ENCODE data around the gene KIRREL3.

Gene KIRREL3

DNA sequence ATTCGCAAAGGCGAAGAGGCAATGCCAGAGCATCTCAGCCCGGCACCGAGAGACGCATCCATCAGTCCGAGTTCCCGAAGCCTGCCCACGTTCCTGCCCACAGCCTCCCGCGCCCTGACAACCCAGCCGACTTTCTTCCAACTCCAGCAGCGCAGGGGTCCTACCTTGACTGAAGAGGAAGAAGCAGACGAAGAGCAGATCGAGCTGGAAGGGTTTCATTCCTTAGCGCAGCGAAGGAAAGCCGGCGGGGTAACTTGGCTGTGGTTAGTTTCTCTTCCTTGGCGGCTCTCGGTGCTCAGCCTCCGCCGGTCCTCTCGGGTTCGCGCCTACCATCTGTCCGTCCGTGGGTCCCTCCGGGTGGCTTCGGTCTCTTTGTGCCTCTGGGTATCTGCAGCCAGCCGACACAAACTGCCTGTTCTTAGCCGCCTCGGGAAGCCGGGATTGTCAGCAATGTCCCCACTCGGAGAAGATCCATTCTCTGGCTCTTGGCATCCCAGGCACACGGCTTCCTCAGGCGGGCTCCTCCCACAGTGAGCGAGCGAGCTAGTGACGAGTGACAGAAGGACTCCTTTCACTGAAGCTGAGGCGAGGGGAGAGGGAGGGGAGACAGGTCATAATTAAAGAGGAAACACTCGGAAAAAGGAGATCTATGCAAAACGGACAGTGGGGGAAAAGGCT is at the start of gene KIRREL3:
KIRREL3 (minus strand) TSS at position 480 of the 678 bp plus-strand sequence.
- no peak for DNase-seq

DNA sequence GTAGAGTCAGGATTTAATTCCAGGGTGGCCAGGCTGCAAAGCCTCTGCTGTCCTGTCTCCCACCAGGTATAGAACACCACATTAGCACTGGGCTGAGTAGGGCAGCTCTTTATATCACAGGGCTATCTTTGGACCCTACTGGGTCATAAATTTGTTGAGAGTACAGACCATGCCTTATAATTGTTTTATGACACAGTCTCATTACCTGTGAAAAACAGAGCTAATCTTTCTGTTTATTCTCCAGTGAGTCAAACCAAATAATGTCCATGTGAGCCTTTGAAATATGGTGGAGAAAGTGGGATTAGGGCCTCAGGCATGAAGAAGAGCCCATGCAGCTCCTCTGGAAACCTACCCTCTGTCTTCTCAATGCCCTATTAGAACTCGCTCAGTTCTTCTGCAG is 49.6 kb upstream of the KIRREL3 start:
- DNase-seq: no peak

GRCh38 chr11:127049486-127049885 is 48.9 kb upstream of the KIRREL3 start:
- no peak for DNase-seq

- no peak for DNase-seq
Observed at GRCh38 chr11:127044535-127044934, 44.0 kb upstream of the KIRREL3 start.

GRCh38 chr11:127042445-127042844 is 41.9 kb upstream of the KIRREL3 start:
- DNase-seq: no peak

GRCh38 chr11:127039591-127039990 is 39.0 kb upstream of the KIRREL3 start:
- no peak for DNase-seq

DNA sequence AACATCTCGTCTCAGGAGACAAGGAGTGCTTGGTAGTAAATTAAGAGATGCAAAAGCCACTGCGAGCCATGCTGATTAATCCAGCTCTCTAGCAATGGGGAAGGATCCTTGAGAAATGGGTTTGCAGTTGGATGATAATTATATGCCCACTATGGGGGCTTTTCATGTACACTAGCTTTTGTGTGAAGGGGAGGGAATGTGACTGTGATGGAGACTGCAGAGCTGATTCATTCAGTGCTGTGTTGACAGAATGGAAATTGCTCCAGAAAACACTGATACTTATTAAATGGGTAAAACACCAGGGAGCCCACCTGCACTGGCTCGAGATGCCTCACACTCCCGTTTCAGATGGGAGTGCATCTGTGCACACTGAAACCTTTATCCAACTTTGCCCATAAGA is 37.0 kb upstream of the KIRREL3 start:
- no peak for DNase-seq

DNA sequence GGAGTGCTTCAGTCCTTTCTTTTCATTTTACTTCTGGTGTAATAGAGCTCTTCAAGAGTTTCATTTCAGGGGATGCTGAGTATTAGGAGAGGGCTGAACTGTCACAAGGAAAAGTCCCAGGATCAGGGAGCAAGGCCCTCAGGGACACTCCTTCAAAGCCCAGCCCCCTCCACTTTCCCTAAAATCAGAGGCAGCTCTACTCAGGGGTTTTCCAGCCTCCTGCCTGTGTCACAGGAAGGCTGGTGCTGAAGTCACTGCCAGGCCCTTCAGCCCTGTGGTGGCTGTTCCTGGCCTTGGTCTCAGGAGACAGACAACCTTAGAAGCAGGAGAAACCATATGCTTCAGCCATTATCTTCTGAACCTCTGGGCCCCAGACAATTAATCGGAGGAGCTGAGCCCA is 36.4 kb upstream of the KIRREL3 start:
- no peak for DNase-seq

DNA sequence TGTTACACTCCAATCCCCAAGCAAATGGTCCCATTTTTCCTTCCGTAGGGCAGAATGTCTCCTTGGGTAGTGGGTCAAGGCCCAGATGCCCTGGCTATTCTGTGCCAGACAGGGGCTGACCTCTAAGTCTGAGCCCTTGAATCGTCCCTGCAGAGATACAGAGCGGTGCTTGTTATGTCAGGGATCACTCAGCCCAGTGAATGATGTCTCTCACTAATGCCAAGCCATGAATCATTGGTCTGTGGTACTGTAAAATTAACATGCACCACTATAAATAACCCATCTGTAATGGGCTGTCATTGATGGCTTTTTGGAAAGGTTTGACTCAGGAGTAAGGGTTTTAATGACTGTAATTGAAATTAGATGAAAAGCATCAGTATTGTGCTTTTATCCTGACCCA is 35.3 kb upstream of the KIRREL3 start:
- DNase-seq: no peak

DNA sequence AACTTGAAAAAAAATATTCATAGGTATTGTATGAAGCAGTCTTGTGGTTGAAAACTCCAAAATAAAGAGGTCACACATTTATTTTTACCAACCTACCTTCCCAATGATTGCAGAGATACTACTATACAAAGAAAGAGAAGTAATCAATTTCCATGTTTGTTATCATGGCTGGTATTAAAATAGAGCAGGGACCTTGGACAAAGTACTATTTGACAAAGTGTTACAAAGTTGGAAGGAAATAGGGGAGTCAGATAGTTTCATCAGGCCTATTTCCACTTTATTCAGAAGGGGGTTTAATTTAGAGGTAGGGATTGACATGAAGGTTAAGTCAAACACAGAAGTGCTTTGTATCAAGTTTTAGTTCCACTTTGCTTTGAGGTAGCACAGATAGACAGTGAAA is 34.4 kb upstream of the KIRREL3 start:
- no peak for DNase-seq

GRCh38 chr11:127028648-127029047 is 28.1 kb upstream of the KIRREL3 start:
- DNase-seq: no peak

GRCh38 chr11:127027789-127028188 is 27.2 kb upstream of the KIRREL3 start:
- DNase-seq: no peak

- DNase-seq: no peak
Observed at GRCh38 chr11:127027000-127027399, 26.4 kb upstream of the KIRREL3 start.

DNA sequence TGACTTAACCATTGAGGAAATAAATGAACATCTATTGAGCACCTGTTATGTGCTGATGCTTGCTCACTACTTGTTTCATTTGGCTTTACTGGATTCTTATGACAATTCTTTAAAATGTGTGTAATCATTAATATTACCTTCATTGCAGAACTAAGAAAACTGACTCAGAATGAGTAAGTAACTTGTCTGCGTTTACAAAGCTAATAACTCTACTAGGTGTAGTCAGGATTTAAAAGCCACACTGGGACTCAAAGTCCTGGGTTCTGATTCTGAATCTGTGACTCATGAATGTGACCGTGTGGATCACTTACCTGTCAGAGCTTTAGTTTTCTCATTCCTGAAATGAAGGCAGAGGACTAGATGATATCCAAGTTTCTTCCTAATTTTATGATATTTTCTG is 23.4 kb upstream of the KIRREL3 start:
- DNase-seq: no peak

GRCh38 chr11:127018683-127019279 is 18.2 kb upstream of the KIRREL3 start:
- DNase-seq: no peak

- no peak for DNase-seq
Observed at GRCh38 chr11:127017482-127017881, 16.9 kb upstream of the KIRREL3 start.

DNA sequence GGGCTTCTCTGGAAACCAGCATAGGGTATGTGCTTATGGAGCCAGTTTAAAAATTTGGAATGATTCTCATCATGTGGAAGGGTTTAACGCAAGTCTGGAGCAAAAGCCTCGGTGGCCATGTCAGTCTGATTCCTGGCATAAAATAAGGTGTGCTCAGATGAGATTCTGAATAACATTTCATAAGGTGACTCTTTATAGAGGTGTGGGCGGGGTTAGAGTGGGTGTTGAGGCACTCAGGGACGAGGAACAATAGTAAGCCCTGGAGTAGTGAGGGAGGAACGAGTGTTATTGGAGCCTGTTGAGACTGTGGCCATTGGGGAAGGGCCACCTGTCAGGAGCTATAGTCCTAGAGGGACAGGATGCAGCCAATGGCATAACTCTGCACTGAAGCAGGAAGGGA is 13.0 kb upstream of the KIRREL3 start:
- no peak for DNase-seq

DNA sequence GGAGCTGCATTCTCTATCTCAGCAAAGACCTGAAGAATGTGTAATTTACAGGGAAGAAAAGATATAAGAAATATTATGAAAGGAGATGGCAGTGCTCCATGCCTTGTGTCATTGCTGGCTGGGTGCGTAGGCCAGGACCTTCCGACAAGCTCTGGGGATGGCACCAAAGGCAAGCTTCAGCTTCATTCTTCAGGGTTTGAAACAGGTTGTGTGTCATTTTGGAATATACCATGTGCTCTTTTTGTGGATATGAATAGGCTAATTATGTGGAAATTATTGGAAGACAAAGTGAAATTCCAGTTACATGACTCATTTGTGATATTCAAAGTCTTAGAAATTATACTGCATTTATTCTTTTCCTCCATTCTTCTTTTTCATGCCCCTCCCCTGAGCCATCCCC is 5.7 kb upstream of the KIRREL3 start:
- DNase-seq: no peak

DNA sequence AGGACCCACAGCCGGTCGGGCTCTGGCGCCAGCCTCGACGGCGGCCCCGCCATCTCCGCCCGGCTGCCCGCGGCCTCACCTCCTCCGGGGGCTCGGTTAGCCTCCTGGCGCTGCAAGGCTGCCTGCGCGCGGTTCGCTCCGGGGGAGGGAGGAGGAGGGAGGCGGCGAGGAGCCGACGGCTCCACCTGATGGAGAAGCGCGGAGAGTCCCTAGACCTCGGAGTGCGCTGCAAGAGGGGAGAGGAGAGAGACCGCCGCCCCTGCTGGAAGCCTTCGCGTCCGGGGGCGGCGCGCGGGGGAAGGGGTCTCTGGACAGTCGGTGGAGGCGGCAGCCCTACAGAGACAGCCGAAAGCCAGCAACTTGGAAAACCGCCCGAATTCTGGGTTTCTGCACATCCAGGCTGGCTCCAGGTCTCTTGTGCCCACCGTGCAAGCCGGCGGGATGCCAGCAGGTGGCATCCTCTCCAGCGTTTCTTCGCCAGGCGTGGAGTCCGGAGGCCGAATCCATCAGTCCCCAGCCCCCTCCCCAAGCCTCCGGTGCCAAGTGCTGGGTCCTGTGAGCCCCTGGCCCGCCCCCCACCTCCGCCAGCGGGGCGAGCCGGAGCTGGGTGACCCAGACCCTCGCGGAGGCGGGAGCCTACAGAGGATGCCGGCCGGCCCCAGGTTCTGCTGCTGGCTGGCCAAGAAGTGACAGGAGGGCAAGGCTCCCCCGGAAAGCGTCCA is 2.9 kb upstream of the KIRREL3 start:
- no peak for DNase-seq

DNA sequence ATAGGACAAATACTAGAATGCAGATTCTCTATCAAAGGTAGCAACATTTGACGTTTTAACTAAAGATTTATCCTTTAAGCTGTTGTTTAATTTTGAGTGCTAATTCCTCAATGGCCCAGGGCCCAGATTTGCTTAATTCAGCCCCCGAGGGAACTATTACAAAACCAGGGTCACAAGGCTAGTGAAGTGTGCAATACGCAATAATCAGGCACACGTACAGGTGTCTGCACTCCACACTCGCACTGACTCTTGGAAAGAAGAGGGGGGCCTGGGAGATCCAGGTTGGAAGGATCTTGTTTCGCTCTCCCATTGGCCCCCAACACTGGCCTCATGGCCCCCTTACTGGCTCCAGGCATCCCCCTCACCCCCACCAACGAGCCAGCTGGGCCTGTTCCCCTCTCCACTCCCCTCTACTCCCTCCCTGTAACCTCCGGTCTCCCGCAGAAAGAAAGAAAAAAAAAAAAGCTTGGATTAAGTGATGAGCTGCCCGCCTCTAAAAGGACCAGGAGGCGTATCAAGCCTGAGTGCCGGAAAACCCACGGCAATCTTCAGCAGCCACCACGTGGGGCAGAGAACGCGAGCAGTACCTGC is 2.2 kb upstream of the KIRREL3 start:
- no peak for DNase-seq

GRCh38 chr11:127000981-127001380 is 411 bp upstream of the KIRREL3 start:
- no peak for DNase-seq

DNA sequence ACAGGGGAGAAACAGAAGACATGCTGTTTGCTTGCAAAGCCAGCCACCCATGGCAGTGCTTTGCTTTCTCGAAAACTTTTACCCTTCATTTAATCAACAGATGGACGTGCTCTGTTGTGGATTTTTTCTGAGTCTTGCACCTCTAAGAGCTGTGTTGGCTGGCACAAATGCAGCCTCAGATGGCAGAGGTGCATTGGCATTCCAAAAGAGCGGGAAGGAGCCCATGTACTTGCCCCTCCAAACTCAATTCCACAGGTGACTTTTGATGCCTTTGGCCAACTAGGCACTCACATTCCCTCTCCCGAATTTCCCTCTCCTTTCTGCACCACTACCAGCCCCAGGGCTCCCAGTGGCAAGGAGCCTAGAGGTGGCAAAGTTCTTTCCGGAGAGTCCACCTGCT is 1.2 kb downstream of the KIRREL3 start:
- DNase-seq: no peak

DNA sequence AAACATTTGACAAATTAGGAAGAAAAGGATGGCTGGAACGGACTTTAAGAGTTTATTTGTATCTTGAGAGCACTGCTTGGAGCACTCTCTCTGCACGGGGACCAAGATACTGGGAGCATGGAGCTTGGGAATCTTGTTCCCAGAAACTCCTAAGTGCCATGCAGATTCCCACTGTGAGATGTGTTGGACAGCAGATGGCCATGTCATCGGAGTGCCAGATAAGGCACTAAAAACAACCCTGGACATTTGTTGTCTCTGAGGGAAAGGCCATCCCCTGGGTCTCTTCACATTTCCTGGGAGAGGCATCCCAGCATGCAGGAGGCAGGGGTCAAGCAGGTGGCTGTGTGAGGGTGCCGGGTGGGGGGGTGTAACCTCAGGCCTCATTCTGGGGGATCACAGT is 2.9 kb downstream of the KIRREL3 start:
- no peak for DNase-seq

DNA sequence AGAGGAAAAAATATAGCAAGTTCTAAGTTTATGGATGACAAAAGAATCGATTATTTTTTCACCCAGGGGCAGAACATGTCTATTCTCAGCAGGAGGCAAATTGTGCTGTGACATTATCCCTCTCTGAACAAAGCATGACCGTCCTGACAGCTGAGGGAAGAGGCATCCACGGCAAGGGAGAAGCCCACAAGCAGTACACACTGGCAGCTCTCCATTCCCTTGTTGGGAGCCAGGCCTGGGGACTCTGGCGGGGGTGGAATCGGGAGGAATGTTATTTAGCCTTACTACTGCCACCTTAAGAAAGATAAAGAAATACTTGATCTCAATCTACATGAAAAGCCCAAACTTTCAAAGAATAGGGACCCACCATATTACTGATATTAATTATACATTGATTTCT is 3.4 kb downstream of the KIRREL3 start:
- DNase-seq: no peak
